ENCODE data around the gene L3MBTL4.

Gene L3MBTL4

DNA sequence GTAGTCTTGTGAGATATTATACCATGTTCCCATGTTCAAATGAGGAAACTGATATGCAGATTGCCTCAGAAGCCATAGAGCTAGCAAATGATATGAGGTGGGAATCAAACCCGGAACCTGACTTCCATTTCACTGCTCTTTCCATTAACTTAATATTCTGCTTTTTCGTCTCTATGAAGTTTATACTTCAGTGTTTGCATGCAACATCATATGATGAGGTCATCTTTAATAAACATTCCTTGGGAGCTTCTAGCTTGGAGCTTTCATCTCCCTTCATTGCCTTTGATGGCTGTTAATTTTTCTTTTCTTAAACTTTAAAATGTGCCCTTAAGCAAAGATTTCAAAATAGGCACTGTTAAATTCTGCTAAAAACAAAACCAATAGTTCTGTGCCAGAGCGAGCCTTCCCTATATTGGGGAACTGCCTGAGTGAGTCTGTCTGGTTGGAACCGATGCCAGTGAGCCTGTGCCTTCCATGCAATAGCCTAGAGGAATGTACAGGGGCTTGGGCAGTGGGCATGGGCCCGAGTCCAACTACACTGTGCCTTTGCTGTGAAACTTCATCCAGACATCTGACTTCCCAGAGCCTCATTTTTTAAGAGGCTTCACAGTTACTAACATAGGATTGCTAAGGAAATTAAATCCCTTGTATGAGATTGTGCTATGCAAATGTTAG lies 428.3 kb downstream of the L3MBTL4 start:
- DNase-seq (ENCODE audit: low read depth, low spot score) = no peak
- no peak overlapping the region for H3K4me3 ChIP-seq (ENCODE audit: low read depth, low read length)
- POLR2A ChIA-PET = no interaction called here
- TF ChIP-seq, protein P1, sequence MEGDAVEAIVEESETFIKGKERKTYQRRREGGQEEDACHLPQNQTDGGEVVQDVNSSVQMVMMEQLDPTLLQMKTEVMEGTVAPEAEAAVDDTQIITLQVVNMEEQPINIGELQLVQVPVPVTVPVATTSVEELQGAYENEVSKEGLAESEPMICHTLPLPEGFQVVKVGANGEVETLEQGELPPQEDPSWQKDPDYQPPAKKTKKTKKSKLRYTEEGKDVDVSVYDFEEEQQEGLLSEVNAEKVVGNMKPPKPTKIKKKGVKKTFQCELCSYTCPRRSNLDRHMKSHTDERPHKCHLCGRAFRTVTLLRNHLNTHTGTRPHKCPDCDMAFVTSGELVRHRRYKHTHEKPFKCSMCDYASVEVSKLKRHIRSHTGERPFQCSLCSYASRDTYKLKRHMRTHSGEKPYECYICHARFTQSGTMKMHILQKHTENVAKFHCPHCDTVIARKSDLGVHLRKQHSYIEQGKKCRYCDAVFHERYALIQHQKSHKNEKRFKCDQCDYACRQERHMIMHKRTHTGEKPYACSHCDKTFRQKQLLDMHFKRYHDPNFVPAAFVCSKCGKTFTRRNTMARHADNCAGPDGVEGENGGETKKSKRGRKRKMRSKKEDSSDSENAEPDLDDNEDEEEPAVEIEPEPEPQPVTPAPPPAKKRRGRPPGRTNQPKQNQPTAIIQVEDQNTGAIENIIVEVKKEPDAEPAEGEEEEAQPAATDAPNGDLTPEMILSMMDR (IDR thresholded peaks at IDR 0.05; ENCODE audit: insufficient read depth, low read length, missing control alignments) = no peak
- CTCF ChIA-PET = no interaction called here

DNA sequence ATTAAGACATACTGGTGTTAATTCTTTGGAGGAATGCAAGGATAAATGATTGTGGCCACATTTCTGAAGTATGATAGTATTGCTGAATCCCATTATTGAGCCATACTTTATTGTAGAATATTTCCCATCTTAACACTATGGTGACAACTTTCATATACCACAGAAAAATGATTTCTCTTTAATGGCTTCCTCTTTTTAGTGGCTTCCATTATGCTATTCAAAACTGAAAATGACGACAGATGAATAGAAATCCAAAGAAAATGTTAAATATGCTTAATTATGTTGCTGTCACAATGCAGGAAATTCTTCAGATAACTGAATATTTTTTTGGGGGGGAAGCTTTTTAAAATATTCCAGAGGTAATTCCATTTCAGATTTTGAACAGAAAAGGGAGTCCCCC lies 430.5 kb downstream of the L3MBTL4 start:
- POLR2A ChIA-PET = no interaction called here
- CTCF ChIA-PET = no interaction called here
- TF ChIP-seq, protein P1 (IDR thresholded peaks at IDR 0.05; ENCODE audit: insufficient read depth, low read length, missing control alignments) = no peak
- DNase-seq (ENCODE audit: low read depth, low spot score) = no peak
- H3K4me3 ChIP-seq (ENCODE audit: low read depth, low read length) = no peak overlapping the region

DNA sequence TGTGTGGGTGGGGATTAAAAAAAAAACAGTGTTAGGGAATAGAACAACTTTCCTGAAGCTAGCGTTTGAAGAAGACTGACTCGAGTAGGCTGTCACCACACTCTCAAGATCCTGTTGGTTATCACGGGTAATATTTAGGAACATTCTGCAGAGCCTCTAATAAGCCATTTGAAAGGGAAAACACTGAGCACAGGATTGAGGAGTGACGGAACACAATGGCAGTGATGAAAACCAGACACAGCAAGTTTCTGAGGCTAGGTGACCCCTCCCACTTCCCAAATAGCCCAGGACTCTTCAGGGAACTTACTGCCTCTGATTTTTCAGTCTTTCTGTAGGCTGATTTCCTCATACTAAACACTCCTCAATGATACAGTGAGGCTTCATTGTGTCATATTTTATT lies 431.2 kb downstream of the L3MBTL4 start:
- H3K4me3 ChIP-seq (ENCODE audit: low read depth, low read length) = no peak overlapping the region
- no peak for DNase-seq (ENCODE audit: low read depth, low spot score)
- TF ChIP-seq, protein P1 (IDR thresholded peaks at IDR 0.05; ENCODE audit: insufficient read depth, low read length, missing control alignments) = no peak
- ChIA-PET CTCF (no interaction called here), POLR2A (no interaction called here)

DNA sequence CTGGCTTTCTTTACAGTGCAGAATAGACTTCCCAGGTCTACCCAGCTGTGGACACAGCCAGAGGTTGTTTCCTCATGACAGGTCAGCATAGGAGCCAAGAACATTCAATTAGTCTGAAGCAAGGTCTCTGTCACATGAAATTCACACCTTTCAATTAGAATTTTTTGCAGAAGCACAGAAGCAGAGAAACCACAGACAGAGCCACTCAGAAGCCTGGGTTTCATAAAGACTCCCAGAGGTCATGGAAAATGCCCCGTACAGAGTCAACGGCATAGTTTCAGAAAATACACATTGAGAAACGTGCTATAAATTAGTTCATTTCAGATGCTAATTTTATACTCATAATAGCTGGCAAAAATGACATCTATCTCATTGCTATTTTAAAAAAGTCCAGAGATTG lies 432.4 kb downstream of the L3MBTL4 start:
- TF ChIP-seq, protein P1 (IDR thresholded peaks at IDR 0.05; ENCODE audit: insufficient read depth, low read length, missing control alignments) = no peak
- H3K4me3 ChIP-seq (ENCODE audit: low read depth, low read length) = no peak overlapping the region
- POLR2A ChIA-PET = no interaction called here
- CTCF ChIA-PET = interaction anchor here (1.2 kb wide), 1 partner anchor 15 kb away, joined by 3 read pairs; no protein-coding TSS in a partner anchor
- DNase-seq (ENCODE audit: low read depth, low spot score) = no peak

DNA sequence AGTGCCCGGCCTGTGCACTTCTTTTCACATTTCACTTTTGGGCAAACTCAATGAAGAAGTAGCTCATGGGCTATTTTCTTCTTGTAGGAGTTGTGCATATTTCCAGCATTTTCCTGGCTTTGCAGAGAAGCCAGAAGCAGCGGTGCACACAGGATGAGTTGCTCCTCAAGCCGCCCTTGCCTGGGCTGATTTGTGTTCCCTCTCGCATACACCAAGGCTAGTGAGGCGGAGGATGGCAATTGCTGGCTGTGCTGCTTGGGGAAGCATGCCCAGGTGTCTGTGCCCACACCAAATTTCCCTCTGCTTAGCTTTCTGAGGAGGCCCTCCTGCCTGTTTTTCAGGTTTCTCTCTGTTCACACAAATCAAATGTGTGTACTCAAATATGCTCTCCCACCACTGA lies 434.0 kb downstream of the L3MBTL4 start:
- H3K4me3 ChIP-seq (ENCODE audit: low read depth, low read length) = no peak overlapping the region
- ChIA-PET POLR2A (no interaction called here), CTCF (no interaction called here)
- TF ChIP-seq, protein P1 (IDR thresholded peaks at IDR 0.05; ENCODE audit: insufficient read depth, low read length, missing control alignments) = no peak
- no peak for DNase-seq (ENCODE audit: low read depth, low spot score)

DNA sequence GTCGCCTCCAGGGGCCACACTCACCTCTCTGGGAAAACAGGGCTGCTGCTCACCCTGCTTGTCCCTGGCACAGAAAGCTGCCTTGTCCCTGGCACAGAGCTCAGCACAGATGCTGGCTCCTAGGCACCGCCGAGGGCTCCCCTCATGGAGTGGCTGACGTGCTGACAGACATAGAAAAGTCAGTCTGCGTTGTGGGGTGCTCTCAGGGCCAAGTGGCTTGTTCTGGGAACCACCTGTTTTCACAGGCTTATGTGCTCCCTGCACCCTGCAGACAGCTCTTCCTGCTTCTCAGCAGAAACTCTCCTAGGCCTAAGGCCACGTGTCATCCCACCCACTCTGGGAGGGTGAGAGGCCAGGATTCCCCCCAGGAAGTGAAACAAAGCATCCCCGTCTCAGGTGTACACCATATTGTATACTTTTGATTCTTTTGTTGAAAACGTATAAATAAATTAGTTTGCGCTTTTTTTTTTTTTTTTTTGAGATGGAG lies 434.7 kb downstream of the L3MBTL4 start:
- CTCF ChIA-PET = no interaction called here
- no peak overlapping the region for H3K4me3 ChIP-seq (ENCODE audit: low read depth, low read length)
- no peak for DNase-seq (ENCODE audit: low read depth, low spot score)
- POLR2A ChIA-PET = no interaction called here
- TF ChIP-seq, protein P1 (IDR thresholded peaks at IDR 0.05; ENCODE audit: insufficient read depth, low read length, missing control alignments) = no peak
